ENCODE measurements around the gene MGA.

GRCh38 chr15:41810651-41811431 is 150.6 kb downstream of the MGA start:
- TF ChIP-seq, protein P1, sequence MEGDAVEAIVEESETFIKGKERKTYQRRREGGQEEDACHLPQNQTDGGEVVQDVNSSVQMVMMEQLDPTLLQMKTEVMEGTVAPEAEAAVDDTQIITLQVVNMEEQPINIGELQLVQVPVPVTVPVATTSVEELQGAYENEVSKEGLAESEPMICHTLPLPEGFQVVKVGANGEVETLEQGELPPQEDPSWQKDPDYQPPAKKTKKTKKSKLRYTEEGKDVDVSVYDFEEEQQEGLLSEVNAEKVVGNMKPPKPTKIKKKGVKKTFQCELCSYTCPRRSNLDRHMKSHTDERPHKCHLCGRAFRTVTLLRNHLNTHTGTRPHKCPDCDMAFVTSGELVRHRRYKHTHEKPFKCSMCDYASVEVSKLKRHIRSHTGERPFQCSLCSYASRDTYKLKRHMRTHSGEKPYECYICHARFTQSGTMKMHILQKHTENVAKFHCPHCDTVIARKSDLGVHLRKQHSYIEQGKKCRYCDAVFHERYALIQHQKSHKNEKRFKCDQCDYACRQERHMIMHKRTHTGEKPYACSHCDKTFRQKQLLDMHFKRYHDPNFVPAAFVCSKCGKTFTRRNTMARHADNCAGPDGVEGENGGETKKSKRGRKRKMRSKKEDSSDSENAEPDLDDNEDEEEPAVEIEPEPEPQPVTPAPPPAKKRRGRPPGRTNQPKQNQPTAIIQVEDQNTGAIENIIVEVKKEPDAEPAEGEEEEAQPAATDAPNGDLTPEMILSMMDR (IDR thresholded peaks at IDR 0.05), result no peak
- no peak for TF ChIP-seq POLR2A (IDR thresholded peaks at IDR 0.05)
